IgD-negative memory B cell (primary cell): ENCODE data around the gene VWA5B1. TPM values are rescaled to one million over a fixed set of nuclear protein-coding genes. Genes with fewer than 3 reads are reported as not detected.
"Not testable (repeated sequence)": the region's sequence is repeated elsewhere in the genome, so short reads cannot be mapped to it uniquely, and the experiment has no call there.

Experiments
- H3K27ac Mint-ChIP-seq, 3 donors: one replicate each; pipeline ENCODE4 v1.8.0; 2020 to 2022; ENCODE audit warnings: mild to moderate bottlenecking in 3 of 3, mixed read lengths in 3 of 3, moderate library complexity in 1 of 3
- H3K27me3 Mint-ChIP-seq: one replicate; pipeline ENCODE4 v1.8.0; 2021; ENCODE audit warnings: mixed read lengths
- H3K36me3 Mint-ChIP-seq: one replicate; pipeline ENCODE4 v1.8.0; 2020; ENCODE audit warnings: mild to moderate bottlenecking, mixed read lengths
- H3K4me1 Mint-ChIP-seq, 3 donors: one replicate each; pipeline ENCODE4 v1.8.0; 2020 to 2022; ENCODE audit warnings: mixed read lengths in 3 of 3, mild to moderate bottlenecking in 1 of 3
- H3K4me3 Mint-ChIP-seq, 4 donors: one replicate each; pipeline ENCODE4 v1.8.0; 2020 to 2022; ENCODE audit warnings: mild to moderate bottlenecking in 4 of 4, mixed read lengths in 4 of 4, moderate library complexity in 3 of 4
- H3K9me3 Mint-ChIP-seq, 3 donors: one replicate each; pipeline ENCODE4 v1.8.0; 2020 to 2021; ENCODE audit warnings: mixed read lengths in 3 of 3, mild to moderate bottlenecking in 1 of 3
- polyA plus RNA-seq: library from polyadenylated mRNA; unstranded; fragments of 300-500 nt; fragmentation: Illumina TruSeq; gene quantifications from one replicate; pipeline ENCODE4 v1.2.3, GENCODE V29; 2021

VWA5B1 gene
- polyA plus RNA-seq, 1 donor from 2014 or later, result not detected

DNA sequence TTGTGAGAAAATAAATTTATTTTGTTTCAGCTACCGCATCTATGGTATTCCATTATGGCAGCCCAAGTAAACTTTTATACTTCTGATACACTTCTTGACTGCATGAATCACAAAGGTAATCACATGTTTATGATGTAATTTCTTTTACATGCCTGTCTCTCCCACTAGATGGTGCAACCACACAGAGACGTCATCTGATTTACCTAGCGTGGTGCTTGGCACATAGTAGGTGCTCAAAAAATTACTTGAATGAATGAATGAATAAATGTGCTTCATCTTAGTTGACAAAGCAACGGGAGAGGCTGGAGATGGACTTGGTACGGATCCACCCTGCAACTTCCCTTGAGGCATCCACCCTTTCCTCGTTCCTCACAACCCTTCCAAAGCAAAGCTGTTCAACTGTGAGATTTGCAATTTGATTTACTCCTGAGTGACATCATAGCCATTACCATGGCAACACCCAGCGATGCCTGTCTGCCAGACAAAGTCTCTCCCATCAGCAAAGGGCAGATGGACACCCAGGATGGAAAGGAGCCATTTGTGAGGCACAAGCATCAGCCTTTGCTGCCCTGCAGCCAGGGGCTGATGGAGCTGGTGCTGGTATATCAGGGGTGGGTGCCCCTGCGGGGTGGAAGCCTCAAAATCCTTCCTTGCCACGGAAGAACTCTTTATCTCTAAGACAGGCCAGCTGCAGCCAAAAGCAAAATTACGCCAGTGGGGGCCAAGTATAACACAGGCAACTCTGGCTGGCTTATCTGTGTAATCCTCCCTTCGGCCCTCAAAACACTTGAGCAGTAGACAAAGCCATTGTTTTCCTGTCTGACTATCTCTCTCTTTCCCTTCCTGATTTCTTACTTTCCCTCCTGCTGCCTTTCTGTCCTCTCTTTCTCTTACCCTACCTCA, 18.9 kb upstream of the VWA5B1 start:
- H3K27ac Mint-ChIP-seq, result no peak overlapping the region
- H3K4me3 Mint-ChIP-seq, result no peak overlapping the region
- H3K4me1 Mint-ChIP-seq, result no peaks in the 10 kb centered on the region
- peaks cover 0 to 4% (median 0%) of the 10 kb centered on the region in 3 donors for H3K9me3 Mint-ChIP-seq
- peaks cover 18% of the 10 kb centered on the region for H3K27me3 Mint-ChIP-seq
- no peaks in the 10 kb centered on the region for H3K36me3 Mint-ChIP-seq

DNA sequence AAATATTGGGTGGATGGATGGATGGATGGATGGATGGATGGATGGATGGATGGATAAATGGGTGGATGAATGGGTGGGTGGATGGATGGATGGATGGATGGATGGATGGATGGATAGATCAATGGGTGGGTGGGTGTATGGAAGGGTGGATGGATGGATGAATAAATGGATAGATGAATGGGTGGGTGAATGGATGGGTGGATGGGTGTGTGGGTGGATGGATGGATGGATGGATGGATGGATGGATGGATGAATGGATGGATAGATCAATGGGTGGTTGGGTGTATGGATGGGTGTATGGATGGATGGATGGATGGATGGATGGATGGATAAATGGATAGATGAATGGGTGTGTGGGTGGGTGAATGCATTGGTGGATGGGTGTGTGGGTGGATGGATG, 17.0 kb upstream of the VWA5B1 start:
- H3K27me3 Mint-ChIP-seq, result peaks cover 22% of the 10 kb centered on the region
- H3K9me3 Mint-ChIP-seq, H3K4me3 Mint-ChIP-seq, H3K27ac Mint-ChIP-seq, H3K4me1 Mint-ChIP-seq, H3K36me3 Mint-ChIP-seq: not testable (repeated sequence)

DNA sequence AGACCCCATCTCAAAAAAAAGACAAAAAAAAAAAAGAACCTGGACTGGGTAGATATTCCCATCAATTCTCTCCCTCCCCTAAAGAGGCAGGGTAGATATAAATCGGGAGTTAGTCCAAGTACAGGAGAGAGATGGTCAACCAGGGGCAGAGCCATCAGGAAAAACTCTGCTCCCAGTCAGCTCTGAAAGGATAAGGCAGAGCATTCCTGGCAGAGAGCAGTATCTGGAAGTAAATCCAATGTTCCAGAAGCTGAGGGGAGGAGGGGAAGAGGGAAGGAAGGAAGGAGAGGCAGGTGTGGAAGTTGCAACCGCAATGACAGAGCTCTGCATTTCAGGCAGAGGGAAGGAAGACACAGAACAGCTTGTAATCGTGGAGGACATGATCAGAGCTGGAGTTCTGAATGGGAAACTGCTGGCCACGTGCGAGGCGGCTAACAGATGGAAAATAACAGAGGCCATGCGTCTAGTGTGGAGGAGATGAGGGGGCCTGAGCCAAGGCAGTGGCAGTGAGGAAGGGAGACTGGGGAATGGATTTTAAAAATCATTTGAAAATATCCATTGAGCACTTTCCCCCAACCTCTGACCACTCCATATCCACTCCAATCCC, 15.3 kb upstream of the VWA5B1 start:
- Mint-ChIP-seq H3K4me3 (no peak overlapping the region), H3K4me1 (peaks cover 13 to 14% (median 14%) of the 10 kb centered on the region in 3 donors), H3K27me3 (peaks cover 15% of the 10 kb centered on the region), H3K36me3 (no peaks in the 10 kb centered on the region), H3K9me3 (peaks cover 0 to 4% (median 0%) of the 10 kb centered on the region in 3 donors), H3K27ac (no peak overlapping the region)

DNA sequence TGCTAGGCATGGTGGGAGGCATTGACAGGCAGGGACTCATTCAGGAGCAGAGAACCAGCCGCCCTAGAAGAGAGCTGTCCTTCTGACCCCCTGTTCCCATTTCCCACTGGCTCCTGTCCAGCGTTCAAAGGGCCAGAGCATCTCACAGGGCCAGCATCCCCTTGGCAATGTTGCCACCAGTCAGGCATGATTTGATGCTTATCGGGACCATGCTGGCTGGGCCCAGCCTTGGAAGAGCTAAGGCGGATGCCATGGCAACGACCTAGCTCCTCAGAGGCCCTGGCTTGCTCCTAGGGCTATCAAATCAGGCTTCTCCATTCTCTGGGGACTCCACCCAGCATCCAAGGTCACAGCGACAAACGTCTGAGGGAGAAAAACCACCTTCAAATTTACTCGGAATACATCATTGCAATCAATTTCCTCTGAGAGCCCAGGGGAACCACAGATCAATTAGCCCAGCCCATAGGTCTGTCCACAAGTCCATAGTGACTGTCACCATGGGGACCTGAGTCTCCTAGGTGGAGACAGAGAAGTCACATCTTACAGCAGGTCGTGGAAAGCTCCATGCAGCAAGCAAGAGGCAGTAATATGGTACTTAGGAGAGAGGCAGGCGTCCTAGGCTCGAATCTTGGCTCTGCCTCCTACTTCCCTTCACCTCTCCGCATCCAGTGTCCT, 14.1 kb upstream of the VWA5B1 start:
- Mint-ChIP-seq H3K9me3 (peaks cover 0 to 5% (median 0%) of the 10 kb centered on the region in 3 donors), H3K27me3 (peaks cover 13% of the 10 kb centered on the region), H3K27ac (no peak overlapping the region), H3K4me1 (peaks cover 13 to 14% (median 14%) of the 10 kb centered on the region in 3 donors), H3K4me3 (no peak overlapping the region), H3K36me3 (no peaks in the 10 kb centered on the region)

DNA sequence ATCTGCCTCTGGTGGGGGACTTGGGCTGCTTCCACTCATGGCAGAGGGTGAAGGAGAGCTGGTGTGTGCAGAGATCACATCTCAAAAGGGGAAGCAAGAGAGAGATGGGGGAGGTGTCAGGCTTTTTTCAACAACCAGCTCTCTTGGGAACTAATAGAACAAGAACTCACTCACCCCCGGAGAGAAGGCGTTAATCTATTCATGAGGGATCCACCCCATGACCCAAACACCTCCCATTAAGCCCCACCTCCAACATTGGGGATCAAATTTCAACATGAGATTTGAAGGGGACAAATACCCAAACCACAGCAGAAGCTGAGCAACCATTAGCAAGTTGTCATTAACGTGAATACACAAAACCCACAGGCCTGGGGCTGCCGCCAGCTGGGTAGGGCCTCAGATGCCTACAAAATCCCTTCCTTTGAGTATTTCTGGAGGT, 12.0 kb upstream of the VWA5B1 start:
- H3K36me3 Mint-ChIP-seq, result no peaks in the 10 kb centered on the region
- peak overlapping the region in 1 of 3 donors; percentile 36 for H3K27ac Mint-ChIP-seq
- H3K27me3 Mint-ChIP-seq, result peaks cover 16% of the 10 kb centered on the region
- peaks cover 0 to 5% (median 0%) of the 10 kb centered on the region in 3 donors for H3K9me3 Mint-ChIP-seq
- H3K4me3 Mint-ChIP-seq, result peak overlapping the region in 1 of 4 donors; percentile 33
- peaks cover 13 to 14% (median 14%) of the 10 kb centered on the region in 3 donors for H3K4me1 Mint-ChIP-seq

DNA sequence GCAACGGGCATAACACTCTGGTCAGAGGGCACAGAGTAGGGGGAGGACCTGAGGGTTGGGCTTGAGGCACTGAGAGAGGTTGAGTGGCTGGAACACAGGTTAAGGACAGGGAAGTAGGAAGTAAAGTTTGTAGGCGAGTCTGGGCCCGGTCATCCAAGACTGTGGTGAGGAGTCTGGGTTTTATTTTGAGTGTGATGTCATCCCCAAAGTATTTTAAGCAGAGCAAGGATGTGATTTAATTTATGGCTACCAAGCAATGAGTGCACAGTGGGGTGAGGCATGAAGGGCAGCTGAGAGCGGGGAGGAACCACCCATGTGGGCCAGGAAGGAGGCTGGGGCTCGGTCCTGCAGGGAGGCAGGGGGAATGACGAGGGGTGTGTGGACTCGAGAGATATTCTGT, 11.2 kb upstream of the VWA5B1 start:
- Mint-ChIP-seq H3K27ac (peak overlapping the region in 1 of 3 donors; percentile 3), H3K4me1 (peaks cover 13 to 14% (median 14%) of the 10 kb centered on the region in 3 donors), H3K36me3 (no peaks in the 10 kb centered on the region), H3K4me3 (no peak overlapping the region), H3K9me3 (peaks cover 0 to 5% (median 0%) of the 10 kb centered on the region in 3 donors), H3K27me3 (peaks cover 16% of the 10 kb centered on the region)

DNA sequence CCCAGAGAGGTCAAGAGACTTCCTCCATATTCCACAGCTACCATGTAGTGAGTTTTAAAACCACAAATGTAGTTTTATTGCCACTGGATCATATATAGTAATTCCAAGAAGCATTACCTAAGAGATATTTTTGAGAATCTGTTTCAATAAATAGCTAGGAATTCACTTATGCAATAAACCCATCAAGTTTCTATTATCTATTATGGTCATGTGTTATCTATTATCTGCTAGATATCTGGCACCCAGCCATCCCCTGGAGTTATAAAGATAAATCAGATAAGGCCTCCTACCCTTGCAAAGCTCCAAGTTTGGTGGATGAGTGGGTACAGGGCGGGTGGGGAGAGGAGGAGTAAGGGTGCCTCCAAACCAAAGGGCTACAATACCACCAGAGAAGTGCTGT, 10.3 kb upstream of the VWA5B1 start:
- no peaks in the 10 kb centered on the region for H3K36me3 Mint-ChIP-seq
- peaks cover 23% of the 10 kb centered on the region for H3K27me3 Mint-ChIP-seq
- no peak overlapping the region for H3K4me3 Mint-ChIP-seq
- H3K4me1 Mint-ChIP-seq, result peaks cover 13 to 14% (median 14%) of the 10 kb centered on the region in 3 donors
- H3K27ac Mint-ChIP-seq, result no peak overlapping the region
- peaks cover 0 to 8% (median 0%) of the 10 kb centered on the region in 3 donors for H3K9me3 Mint-ChIP-seq

DNA sequence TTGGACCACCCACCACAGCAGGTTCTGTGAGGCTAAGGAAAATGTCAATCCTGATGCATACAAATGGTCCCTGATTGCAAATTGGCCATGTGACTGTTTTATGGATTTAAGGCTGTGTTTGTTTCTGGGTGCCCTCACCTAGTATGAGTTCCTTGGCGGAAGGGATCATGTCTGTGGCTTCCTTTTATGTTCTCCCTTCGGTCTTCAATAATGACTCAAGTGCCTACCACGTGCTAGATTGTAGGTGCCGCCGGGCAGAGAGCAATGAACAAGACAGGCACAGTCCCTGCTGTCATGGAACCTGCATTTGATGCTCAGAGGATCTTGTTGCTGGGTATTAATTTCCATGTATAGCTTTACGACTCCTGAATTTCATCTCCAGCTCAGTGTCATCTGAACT, 9.8 kb upstream of the VWA5B1 start:
- Mint-ChIP-seq H3K4me1 (peaks cover 13 to 14% (median 14%) of the 10 kb centered on the region in 3 donors), H3K27me3 (peaks cover 26% of the 10 kb centered on the region), H3K36me3 (no peaks in the 10 kb centered on the region), H3K9me3 (peaks cover 0 to 7% (median 0%) of the 10 kb centered on the region in 3 donors), H3K4me3 (no peak overlapping the region), H3K27ac (no peak overlapping the region)

DNA sequence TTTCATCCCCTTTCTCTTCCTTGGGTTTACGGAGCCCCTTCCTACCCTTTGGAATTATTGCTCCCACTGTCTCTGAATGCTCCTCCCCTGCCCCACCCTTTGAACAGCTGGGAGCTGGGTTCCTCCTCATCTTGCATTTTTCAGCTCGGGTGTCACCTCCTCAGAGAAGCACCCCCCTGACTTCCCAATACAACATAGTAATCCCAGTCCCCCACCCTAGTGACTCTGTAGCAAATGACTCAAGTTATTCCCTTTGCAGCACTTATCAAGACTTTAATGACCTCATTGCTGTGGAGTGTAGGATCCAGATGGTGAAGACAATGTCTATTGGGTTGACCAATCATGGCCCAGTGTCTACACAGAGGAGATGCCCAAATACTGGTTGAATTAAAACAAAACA, 8.9 kb upstream of the VWA5B1 start:
- H3K4me1 Mint-ChIP-seq, result peaks cover 13 to 14% (median 14%) of the 10 kb centered on the region in 3 donors
- no peaks in the 10 kb centered on the region for H3K36me3 Mint-ChIP-seq
- H3K27me3 Mint-ChIP-seq, result peaks cover 21% of the 10 kb centered on the region
- no peak overlapping the region for H3K4me3 Mint-ChIP-seq
- peaks cover 0 to 7% (median 0%) of the 10 kb centered on the region in 3 donors for H3K9me3 Mint-ChIP-seq
- no peak overlapping the region for H3K27ac Mint-ChIP-seq

DNA sequence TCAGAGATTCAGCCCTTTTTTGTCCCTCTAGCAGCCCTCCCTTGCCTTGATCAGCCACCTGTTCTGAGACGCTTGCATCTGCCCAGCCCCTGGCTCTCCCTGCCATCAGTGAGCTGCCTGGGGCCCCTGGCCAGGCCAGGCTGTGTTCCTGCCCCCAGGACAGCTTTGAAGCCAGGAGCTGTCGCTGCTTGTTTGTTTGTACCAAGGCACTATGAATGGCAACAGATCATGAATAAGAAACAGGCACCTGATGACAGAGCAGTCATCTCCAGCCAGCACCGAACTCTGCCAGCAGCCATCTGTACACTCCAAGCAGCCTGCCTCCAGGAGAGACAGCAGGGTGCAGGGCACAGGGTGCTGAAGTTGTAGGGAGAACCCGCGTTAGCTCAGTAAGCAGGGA, 8.1 kb upstream of the VWA5B1 start:
- Mint-ChIP-seq H3K36me3 (peaks cover 1% of the 10 kb centered on the region), H3K27me3 (peaks cover 20% of the 10 kb centered on the region), H3K4me1 (peaks cover 13 to 14% (median 14%) of the 10 kb centered on the region in 3 donors), H3K4me3 (no peak overlapping the region), H3K27ac (no peak overlapping the region), H3K9me3 (peaks cover 0 to 7% (median 0%) of the 10 kb centered on the region in 3 donors)

DNA sequence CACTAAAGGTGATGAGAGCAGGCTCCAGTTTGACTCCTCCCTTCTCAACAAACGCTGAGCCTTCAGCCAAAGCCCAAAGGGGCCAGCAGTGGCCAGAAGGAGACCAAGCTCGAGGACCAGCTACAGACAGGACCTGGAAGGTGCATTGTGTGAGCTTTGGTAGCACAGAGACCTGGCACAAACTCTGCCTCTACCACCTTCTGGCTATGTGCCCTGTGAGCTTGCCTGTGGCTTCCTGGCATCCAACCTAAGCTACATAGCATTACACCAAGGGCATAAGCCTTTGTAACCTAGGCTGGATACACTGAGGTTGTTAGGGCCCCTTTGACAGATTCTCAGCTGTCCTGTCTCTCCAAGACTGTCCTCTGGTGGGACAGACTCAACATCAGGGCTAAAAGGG, 6.6 kb upstream of the VWA5B1 start:
- no peak overlapping the region for H3K27ac Mint-ChIP-seq
- no peak overlapping the region for H3K4me3 Mint-ChIP-seq
- peaks cover 4 to 8% (median 8%) of the 10 kb centered on the region in 3 donors for H3K4me1 Mint-ChIP-seq
- peaks cover 1% of the 10 kb centered on the region for H3K36me3 Mint-ChIP-seq
- H3K27me3 Mint-ChIP-seq, result peaks cover 30% of the 10 kb centered on the region
- peaks cover 3 to 7% (median 4%) of the 10 kb centered on the region in 3 donors for H3K9me3 Mint-ChIP-seq

DNA sequence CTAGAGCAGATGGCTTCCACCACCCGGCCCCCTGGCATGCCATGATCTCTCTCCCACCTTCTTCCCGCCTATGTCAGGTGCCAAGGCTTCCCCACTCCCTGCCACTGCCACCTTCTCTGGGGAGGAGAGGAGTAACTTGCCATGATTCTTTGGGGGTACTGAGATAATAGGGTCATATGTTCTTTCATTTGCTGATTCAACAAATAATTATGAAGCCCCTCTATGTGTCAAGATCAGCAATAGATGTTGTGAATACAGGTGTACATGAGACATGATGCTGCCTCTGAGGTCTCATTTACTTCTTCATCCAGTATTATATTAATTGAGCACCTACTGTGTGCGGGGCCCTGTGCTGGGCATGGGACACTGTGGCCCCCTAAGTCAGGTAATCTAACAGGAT, 6.0 kb upstream of the VWA5B1 start:
- H3K4me1 Mint-ChIP-seq, result peaks cover under 1 to 3% (median 2%) of the 10 kb centered on the region in 3 donors
- H3K27me3 Mint-ChIP-seq, result peaks cover 36% of the 10 kb centered on the region
- peaks cover 3 to 7% (median 4%) of the 10 kb centered on the region in 3 donors for H3K9me3 Mint-ChIP-seq
- H3K4me3 Mint-ChIP-seq, result no peak overlapping the region
- peaks cover 1% of the 10 kb centered on the region for H3K36me3 Mint-ChIP-seq
- no peak overlapping the region for H3K27ac Mint-ChIP-seq

DNA sequence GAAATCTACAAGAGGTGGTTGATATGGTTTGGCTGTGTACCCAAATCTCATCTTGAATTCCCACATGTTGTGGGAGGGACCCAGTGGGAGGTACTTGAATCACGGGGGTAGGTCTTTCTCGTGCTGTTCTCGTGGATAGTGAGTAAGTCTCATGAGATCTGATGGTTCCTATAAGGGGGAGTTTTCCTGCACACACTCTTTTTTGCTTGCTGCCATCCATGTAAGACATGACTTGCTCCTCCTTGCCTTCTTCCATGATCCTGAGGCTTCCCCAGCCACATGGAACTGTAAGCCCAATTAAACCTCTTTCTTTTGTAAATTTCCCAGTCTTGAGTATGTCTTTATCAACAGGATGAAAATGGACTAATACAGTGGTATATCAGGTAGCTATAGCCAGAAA, 5.2 kb upstream of the VWA5B1 start:
- Mint-ChIP-seq H3K27ac (no peak overlapping the region), H3K4me1 (no peaks in the 10 kb centered on the region), H3K27me3 (peaks cover 39% of the 10 kb centered on the region), H3K4me3 (no peak overlapping the region), H3K36me3 (peaks cover 1% of the 10 kb centered on the region), H3K9me3 (peaks cover 3 to 7% (median 4%) of the 10 kb centered on the region in 3 donors)

DNA sequence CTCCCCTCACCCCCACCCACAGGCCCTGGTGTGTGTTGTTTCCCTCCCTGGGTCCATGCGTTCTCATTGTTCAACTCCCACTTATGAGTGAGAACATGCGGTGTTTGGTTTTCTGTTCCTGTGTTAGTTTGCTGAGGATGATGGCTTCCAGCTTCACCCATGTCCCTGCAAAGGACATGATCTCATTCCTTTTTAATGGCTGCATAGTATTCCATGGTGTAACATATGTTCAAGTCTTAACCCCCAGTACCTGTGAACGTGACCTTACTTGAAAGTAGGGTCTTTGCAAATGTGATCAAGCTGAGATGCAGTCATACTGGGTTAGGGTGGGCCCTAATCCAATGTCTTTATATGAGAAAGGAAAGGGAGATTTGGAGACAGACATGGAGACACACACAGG, 3.0 kb upstream of the VWA5B1 start:
- H3K9me3 Mint-ChIP-seq, H3K4me1 Mint-ChIP-seq, H3K4me3 Mint-ChIP-seq, H3K36me3 Mint-ChIP-seq, H3K27ac Mint-ChIP-seq: not testable (repeated sequence)
- peaks cover 53% of the 10 kb centered on the region for H3K27me3 Mint-ChIP-seq

DNA sequence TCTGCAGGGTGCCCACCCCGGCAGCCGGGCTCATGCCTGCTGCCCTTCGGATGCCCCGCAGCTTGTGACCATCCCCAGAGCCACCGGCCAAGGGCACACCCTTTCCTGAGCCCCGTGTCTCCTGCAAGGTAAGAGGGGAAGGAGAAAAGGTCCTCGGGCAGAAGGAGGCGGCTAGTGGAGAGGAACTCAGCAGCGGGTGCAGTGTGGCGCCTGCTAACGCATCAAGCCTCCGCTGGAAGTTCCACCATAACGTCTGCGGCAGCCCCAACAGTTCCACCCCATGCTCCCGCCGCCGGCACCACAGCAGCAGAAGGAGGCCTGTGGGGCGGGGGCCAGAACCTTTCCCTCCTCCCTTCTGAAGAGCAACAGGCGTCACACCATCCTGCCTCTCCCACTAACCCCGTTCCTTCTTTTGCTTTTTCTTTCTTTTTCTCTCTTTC, 990 bp downstream of the VWA5B1 start:
- Mint-ChIP-seq H3K4me3 (peak overlapping the region in 2 of 4 donors; percentile 0 to 41), H3K27me3 (peaks cover 45% of the 10 kb centered on the region), H3K36me3 (peaks cover 1% of the 10 kb centered on the region), H3K4me1 (peaks cover 0 to 9% (median 9%) of the 10 kb centered on the region in 3 donors), H3K27ac (no peak overlapping the region), H3K9me3 (peaks cover 0 to 4% (median 3%) of the 10 kb centered on the region in 3 donors)
